ENCODE results near the gene TIMMDC1.

Gene TIMMDC1

DNA sequence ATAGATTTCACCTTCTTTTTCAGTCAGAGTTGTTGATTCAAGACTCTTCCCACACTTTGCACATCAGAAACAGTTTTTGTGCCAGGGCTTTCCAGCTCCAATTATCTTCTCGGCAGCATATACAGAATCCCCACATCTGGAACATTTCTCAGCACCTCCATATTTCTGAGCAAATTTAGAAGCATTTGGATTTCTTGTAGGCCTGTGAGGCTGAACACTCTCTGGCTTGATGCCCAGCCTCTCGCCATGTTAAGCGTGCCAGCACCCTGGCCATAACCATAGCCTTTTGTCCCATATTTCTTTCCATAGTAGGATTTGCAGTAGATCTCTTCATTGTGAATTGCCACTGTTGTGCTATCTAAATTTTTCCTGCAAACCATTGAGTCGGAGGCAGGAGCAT is 32.8 kb downstream of the TIMMDC1 start (continued):
- TF ChIP-seq CTCF (tag by site-specific recombination; IDR thresholded peaks at IDR 0.05): no peak

DNA sequence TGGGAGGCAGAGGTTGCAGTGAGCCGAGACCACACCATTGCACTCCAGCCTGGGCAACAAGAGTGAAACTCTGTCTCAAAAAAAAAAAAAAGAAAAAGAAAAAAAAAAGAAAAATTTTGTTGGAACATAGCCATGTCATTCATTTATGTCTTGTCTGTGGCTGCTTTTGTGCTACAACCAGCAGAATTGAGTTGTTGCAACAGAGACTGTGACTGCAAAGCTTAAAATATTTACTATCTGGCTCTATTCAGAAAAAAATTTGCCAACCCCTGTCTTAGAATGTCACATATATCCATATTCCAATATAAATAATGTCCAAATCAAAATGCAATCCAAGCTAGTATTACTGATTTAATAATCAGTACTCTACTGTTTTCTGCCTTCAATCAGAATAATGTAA is 35.9 kb downstream of the TIMMDC1 start:
- no peaks in the 10 kb centered on the region for H3K9me3 ChIP-seq (ENCODE audit: control insufficient read depth, insufficient read depth, low read depth, low read length)
- POLR2A ChIA-PET: interaction anchor here (0.7 kb wide), 1 partner anchor 36 kb away, joined by 3 read pairs; no protein-coding TSS in a partner anchor
- no peak overlapping the region for H3K27ac ChIP-seq (ENCODE audit: extremely low read depth, low read depth, low read length)
- CTCF ChIA-PET: no interaction called here
- TF ChIP-seq, protein P1, sequence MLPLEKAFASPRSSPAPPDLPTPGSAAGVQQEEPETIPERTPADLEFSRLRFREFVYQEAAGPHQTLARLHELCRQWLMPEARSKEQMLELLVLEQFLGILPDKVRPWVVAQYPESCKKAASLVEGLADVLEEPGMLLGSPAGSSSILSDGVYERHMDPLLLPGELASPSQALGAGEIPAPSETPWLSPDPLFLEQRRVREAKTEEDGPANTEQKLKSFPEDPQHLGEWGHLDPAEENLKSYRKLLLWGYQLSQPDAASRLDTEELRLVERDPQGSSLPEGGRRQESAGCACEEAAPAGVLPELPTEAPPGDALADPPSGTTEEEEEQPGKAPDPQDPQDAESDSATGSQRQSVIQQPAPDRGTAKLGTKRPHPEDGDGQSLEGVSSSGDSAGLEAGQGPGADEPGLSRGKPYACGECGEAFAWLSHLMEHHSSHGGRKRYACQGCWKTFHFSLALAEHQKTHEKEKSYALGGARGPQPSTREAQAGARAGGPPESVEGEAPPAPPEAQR (tag by site-specific recombination; IDR thresholded peaks at IDR 0.05): no peak
- TF ChIP-seq YY2 (tag by site-specific recombination; IDR thresholded peaks at IDR 0.05) (no peak), RBAK (tag by site-specific recombination; IDR thresholded peaks at IDR 0.05) (no peak), ZNF585B (tag by site-specific recombination; IDR thresholded peaks at IDR 0.05) (no peak), ZNF558 (tag by site-specific recombination; IDR thresholded peaks at IDR 0.05) (no peak), ZNF214 (tag by site-specific recombination; IDR thresholded peaks at IDR 0.05; ENCODE audit: borderline replicate concordance) (no peak), ZNF837 (tag by site-specific recombination; IDR thresholded peaks at IDR 0.05) (no peak), ZNF624 (tag by site-specific recombination; IDR thresholded peaks at IDR 0.05) (no peak), ZNF555 (tag by site-specific recombination; conservative IDR thresholded peaks at IDR 0.05) (no peak), KLF16 (tag by site-specific recombination; IDR thresholded peaks at IDR 0.05) (no peak), ZNF664 (tag by site-specific recombination; IDR thresholded peaks at IDR 0.05) (no peak), ZNF292 (tag by site-specific recombination; IDR thresholded peaks at IDR 0.05; ENCODE audit: borderline replicate concordance, low read depth) (no peak), FEZF1 (tag by site-specific recombination; IDR thresholded peaks at IDR 0.05) (no peak), ZNF645 (tag by site-specific recombination; IDR thresholded peaks at IDR 0.05) (no peak), ZBTB7A (tag by site-specific recombination; IDR thresholded peaks at IDR 0.05; ENCODE audit: low read depth) (no peak)
- TF ChIP-seq, protein P2, sequence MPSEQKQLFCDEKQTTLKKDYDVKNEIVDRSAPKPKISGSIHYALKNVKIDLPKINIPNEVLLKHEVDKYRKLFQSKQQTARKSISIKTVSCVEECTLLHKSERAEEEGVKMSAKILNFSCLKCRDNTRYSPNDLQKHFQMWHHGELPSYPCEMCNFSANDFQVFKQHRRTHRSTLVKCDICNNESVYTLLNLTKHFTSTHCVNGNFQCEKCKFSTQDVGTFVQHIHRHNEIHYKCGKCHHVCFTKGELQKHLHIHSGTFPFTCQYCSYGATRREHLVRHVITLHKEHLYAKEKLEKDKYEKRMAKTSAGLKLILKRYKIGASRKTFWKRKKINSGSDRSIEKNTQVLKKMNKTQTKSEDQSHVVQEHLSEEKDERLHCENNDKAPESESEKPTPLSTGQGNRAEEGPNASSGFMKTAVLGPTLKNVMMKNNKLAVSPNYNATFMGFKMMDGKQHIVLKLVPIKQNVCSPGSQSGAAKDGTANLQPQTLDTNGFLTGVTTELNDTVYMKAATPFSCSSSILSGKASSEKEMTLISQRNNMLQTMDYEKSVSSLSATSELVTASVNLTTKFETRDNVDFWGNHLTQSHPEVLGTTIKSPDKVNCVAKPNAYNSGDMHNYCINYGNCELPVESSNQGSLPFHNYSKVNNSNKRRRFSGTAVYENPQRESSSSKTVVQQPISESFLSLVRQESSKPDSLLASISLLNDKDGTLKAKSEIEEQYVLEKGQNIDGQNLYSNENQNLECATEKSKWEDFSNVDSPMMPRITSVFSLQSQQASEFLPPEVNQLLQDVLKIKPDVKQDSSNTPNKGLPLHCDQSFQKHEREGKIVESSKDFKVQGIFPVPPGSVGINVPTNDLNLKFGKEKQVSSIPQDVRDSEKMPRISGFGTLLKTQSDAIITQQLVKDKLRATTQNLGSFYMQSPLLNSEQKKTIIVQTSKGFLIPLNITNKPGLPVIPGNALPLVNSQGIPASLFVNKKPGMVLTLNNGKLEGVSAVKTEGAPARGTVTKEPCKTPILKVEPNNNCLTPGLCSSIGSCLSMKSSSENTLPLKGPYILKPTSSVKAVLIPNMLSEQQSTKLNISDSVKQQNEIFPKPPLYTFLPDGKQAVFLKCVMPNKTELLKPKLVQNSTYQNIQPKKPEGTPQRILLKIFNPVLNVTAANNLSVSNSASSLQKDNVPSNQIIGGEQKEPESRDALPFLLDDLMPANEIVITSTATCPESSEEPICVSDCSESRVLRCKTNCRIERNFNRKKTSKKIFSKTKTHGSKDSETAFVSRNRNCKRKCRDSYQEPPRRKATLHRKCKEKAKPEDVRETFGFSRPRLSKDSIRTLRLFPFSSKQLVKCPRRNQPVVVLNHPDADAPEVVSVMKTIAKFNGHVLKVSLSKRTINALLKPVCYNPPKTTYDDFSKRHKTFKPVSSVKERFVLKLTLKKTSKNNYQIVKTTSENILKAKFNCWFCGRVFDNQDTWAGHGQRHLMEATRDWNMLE (tag by site-specific recombination; conservative IDR thresholded peaks at IDR 0.05; ENCODE audit: low read depth): no peak
- TF ChIP-seq, protein P3, sequence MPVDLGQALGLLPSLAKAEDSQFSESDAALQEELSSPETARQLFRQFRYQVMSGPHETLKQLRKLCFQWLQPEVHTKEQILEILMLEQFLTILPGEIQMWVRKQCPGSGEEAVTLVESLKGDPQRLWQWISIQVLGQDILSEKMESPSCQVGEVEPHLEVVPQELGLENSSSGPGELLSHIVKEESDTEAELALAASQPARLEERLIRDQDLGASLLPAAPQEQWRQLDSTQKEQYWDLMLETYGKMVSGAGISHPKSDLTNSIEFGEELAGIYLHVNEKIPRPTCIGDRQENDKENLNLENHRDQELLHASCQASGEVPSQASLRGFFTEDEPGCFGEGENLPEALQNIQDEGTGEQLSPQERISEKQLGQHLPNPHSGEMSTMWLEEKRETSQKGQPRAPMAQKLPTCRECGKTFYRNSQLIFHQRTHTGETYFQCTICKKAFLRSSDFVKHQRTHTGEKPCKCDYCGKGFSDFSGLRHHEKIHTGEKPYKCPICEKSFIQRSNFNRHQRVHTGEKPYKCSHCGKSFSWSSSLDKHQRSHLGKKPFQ (tag by site-specific recombination; IDR thresholded peaks at IDR 0.05): no peak
- TF ChIP-seq, protein P4, sequence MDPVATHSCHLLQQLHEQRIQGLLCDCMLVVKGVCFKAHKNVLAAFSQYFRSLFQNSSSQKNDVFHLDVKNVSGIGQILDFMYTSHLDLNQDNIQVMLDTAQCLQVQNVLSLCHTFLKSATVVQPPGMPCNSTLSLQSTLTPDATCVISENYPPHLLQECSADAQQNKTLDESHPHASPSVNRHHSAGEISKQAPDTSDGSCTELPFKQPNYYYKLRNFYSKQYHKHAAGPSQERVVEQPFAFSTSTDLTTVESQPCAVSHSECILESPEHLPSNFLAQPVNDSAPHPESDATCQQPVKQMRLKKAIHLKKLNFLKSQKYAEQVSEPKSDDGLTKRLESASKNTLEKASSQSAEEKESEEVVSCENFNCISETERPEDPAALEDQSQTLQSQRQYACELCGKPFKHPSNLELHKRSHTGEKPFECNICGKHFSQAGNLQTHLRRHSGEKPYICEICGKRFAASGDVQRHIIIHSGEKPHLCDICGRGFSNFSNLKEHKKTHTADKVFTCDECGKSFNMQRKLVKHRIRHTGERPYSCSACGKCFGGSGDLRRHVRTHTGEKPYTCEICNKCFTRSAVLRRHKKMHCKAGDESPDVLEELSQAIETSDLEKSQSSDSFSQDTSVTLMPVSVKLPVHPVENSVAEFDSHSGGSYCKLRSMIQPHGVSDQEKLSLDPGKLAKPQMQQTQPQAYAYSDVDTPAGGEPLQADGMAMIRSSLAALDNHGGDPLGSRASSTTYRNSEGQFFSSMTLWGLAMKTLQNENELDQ (tag by site-specific recombination; IDR thresholded peaks at IDR 0.05; ENCODE audit: low read depth): no peak
- H3K4me1 ChIP-seq (ENCODE audit: control insufficient read depth, insufficient read depth, low read length): no peaks in the 10 kb centered on the region
- H3K4me3 ChIP-seq (ENCODE audit: low read depth, low read length): no peak overlapping the region
- no peaks in the 10 kb centered on the region for H3K36me3 ChIP-seq (ENCODE audit: control insufficient read depth in 2 of 2, insufficient read depth in 1 of 2, low read length in 2 of 2)
